ENCODE results near the gene SIGLEC15.

DNA sequence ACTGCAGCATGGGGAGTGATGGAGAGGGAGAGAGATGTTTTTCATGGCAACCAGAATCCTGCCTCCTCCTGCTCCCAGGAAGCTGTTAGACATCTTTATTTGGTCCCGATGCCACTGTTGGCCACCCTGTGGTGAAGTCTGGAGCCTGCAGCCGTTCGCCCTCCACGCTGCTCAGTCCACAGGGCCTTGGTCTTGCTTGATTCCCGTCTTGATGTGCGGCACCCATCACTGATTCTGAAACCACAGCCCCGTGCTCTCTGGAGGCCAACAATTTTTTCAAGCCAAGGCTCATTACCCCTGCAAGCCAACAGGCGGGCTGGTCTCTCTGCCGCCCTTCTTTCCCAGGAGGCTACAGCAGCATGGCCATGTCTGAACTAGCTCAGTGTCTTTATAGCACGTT, 24.5 kb downstream of the SIGLEC15 start:
- TF ChIP-seq POLR2A (IDR thresholded peaks at IDR 0.05; ENCODE audit: borderline replicate concordance, extremely low read depth, insufficient read depth, insufficient read length) = no peak
- TF ChIP-seq, protein P1, sequence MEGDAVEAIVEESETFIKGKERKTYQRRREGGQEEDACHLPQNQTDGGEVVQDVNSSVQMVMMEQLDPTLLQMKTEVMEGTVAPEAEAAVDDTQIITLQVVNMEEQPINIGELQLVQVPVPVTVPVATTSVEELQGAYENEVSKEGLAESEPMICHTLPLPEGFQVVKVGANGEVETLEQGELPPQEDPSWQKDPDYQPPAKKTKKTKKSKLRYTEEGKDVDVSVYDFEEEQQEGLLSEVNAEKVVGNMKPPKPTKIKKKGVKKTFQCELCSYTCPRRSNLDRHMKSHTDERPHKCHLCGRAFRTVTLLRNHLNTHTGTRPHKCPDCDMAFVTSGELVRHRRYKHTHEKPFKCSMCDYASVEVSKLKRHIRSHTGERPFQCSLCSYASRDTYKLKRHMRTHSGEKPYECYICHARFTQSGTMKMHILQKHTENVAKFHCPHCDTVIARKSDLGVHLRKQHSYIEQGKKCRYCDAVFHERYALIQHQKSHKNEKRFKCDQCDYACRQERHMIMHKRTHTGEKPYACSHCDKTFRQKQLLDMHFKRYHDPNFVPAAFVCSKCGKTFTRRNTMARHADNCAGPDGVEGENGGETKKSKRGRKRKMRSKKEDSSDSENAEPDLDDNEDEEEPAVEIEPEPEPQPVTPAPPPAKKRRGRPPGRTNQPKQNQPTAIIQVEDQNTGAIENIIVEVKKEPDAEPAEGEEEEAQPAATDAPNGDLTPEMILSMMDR (IDR thresholded peaks at IDR 0.05 in 2 of 3, conservative IDR thresholded peaks at IDR 0.05 in 1 of 3; ENCODE audit: borderline replicate concordance in 1 of 3, insufficient read depth in 1 of 3, low read depth in 2 of 3, low read length in 2 of 3) = peak; percentile 7 to 61 (median 57); a peak in 4 of 6 replicates
- TF ChIP-seq CBX3 (IDR thresholded peaks at IDR 0.05; ENCODE audit: low read depth) = no peak
- TF ChIP-seq POLR2AphosphoS5 (IDR thresholded peaks at IDR 0.05; ENCODE audit: low read depth, low read length) = no peak
- no peak for TF ChIP-seq CEBPB (IDR thresholded peaks at IDR 0.05; ENCODE audit: low read depth)
- no peak for TF ChIP-seq JUND (IDR thresholded peaks at IDR 0.05)
- no peak for TF ChIP-seq ZNF274 (IDR thresholded peaks at IDR 0.05; ENCODE audit: low read depth, low read length)
- no peak for TF ChIP-seq EZH2 (IDR thresholded peaks at IDR 0.05)
